ENCODE data around the gene SBNO2. TPM values are rescaled to one million over a fixed set of nuclear protein-coding genes. Genes with fewer than 3 reads are reported as not detected.
"Not testable (repeated sequence)": the region's sequence is repeated elsewhere in the genome, so short reads cannot be mapped to it uniquely, and the experiment has no call there.

Gene SBNO2
- total RNA-seq, 5 donors from 2014 or later (not counting 1 experiment from before 2014, with no cell fraction given): 90.2 to 115 (median 106) TPM

DNA sequence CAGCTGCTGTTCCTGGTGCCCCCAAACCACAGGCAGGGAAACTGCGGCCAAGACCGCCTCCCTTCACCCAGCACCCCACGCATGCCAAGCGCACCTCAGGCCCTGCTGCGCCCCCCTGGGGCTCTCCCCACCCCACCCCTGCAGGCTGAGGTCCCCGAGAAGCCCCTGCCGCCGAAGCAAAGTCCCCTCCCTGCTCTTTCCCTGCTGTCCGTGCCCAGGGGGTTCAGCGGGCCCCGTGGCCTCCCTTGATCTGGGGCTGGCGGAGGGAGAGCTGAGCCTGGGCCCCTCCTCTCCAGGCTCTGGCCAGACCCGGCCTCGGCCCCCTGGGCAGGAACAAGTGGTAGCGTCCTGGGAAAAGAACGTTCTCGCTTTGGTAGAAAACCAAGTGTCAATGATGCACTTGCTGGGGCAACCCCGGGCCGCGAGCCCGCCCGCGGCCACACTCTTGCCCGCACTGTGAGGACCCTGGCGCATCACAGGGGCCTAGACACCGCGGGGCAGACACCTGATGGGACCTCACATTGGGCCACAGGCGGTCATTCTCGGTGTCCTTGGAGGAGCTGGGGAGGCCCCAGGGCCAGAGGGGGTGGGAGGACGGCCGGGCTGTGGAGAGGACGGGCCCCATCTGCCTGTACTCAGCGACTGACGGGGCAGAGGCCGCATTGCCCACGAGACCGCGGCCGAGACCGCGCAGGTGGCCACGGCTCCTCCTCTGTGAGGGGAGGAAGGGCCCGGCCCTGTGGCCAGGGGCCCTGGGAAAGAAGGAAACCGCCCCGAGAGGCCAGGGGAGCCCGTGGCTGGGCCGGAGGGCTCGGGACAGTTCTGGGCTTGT lies 41.3 kb downstream of the SBNO2 start:
- Mint-ChIP-seq H3K4me3 (peak overlapping the region; percentile 78 to 84 (median 83)), H3K9me3 (no peaks in the 10 kb centered on the region), H3K4me1 (peaks cover 26 to 47% (median 36%) of the 10 kb centered on the region in 3 donors), H3K27me3 (no peaks in the 10 kb centered on the region), H3K36me3 (no peaks in the 10 kb centered on the region), H3K27ac (peak overlapping the region; percentile 86 to 90)
- Histone ChIP-seq H3K27me3 (replicated peaks in 1 of 2; ENCODE audit: control insufficient read depth in 2 of 2, extremely low read depth in 1 of 2, insufficient read depth in 2 of 2, low read length in 1 of 2) (no peaks in the 10 kb centered on the region), H3K27ac (ENCODE audit: low read length) (peak overlapping the region; percentile 90), H3K36me3 (ENCODE audit: control insufficient read depth in 2 of 2, extremely low read depth in 1 of 2, insufficient read depth in 1 of 2, low read length in 1 of 2) (peaks cover 2 to 9% of the 10 kb centered on the region in 2 donors), H3K4me1 (ENCODE audit: control insufficient read depth in 1 of 2, extremely low read depth in 1 of 2, insufficient read depth in 2 of 2, low read length in 2 of 2) (peaks cover 13 to 76% of the 10 kb centered on the region in 2 experiments), H3K9me3 (no peaks in the 10 kb centered on the region), H3K4me3 (ENCODE audit: control insufficient read depth in 1 of 2, extremely low read depth in 1 of 2, low read length in 1 of 2) (peak overlapping the region; percentile 75 to 95)
- ATAC-seq (replicated peaks in 1 of 4): peak in 3 of 4 experiments; percentile 2 to 3 (median 2)
- peak in 24 of 35 experiments; percentile 5 to 66 (median 34) for DNase-seq
- WGBS (ENCODE audit: insufficient coverage): 24% methylated on average over 43 of the region's 48 CpGs
- ChIA-PET CTCF (interaction anchor here in 1 of 2 donors (0.6 to 0.7 kb wide), 2 partner anchors 21 to 70 kb away, joined by 3 read pairs; no protein-coding TSS in a partner anchor), POLR2A (no interaction called here)

DNA sequence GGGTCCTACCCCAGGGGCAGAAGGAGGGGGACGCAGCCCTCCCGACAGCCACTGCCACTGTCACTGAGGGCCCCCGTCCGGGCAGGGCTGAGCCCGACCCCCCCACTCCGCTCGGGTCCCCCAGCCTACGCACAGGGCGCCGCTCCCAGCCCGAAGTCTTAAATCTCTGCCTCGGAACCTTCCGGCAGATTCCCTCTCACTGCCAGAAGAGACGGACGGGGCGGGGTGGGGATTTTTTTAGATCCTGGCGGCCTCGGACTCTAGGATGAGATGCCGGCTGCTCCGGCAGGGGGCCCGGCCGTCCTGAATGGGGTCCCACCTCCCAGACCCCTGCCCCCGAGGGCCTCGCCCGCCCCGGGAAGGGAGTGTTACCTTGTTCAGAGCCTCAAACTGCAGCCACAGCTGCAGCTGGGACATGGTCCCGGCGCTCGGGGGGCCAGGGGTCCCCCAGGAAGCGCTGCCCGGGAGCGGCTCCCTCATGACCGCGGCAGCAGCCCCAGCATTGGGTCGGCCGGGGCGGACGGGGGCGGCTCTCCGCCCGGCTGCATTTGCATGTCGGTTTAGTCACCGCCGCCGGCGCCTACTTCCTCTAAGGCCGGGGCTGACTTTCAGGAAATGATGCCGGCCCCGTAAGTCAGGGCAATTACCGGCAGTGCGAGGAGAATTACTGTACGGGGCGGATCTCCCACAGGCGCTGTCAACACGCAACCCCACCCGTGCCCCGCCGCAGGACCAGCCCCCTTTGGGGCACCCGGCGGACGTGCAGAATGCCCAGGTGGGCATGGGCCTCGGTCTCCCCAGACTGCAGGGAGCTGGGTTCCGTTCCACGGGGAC lies 42.1 kb downstream of the SBNO2 start:
- ChIA-PET CTCF (no interaction called here), POLR2A (no interaction called here)
- H3K27ac ChIP-seq (ENCODE audit: low read length): peak overlapping the region; percentile 90
- H3K4me1 Mint-ChIP-seq: peaks cover 26 to 52% (median 36%) of the 10 kb centered on the region in 3 donors
- no peaks in the 10 kb centered on the region for H3K27me3 ChIP-seq (replicated peaks in 1 of 2; ENCODE audit: control insufficient read depth in 2 of 2, extremely low read depth in 1 of 2, insufficient read depth in 2 of 2, low read length in 1 of 2)
- no peaks in the 10 kb centered on the region for H3K9me3 Mint-ChIP-seq
- peaks cover 13 to 85% of the 10 kb centered on the region in 2 experiments for H3K4me1 ChIP-seq (ENCODE audit: control insufficient read depth in 1 of 2, extremely low read depth in 1 of 2, insufficient read depth in 2 of 2, low read length in 2 of 2)
- peak overlapping the region; percentile 75 to 95 for H3K4me3 ChIP-seq (ENCODE audit: control insufficient read depth in 1 of 2, extremely low read depth in 1 of 2, low read length in 1 of 2)
- ATAC-seq (replicated peaks in 1 of 4) (peak; percentile 77 to 82 (median 80)), DNase-seq (peak; percentile 60 to 91 (median 84))
- no peaks in the 10 kb centered on the region for H3K27me3 Mint-ChIP-seq
- H3K36me3 Mint-ChIP-seq: no peaks in the 10 kb centered on the region
- H3K4me3 Mint-ChIP-seq: peak overlapping the region; percentile 78 to 84 (median 83)
- under 1% methylated on average over 47 of the region's 64 CpGs for WGBS (ENCODE audit: insufficient coverage)
- H3K9me3 ChIP-seq: no peaks in the 10 kb centered on the region
- H3K36me3 ChIP-seq (ENCODE audit: control insufficient read depth in 2 of 2, extremely low read depth in 1 of 2, insufficient read depth in 1 of 2, low read length in 1 of 2): peaks cover 4 to 17% of the 10 kb centered on the region in 2 donors
- peak overlapping the region; percentile 91 to 93 for H3K27ac Mint-ChIP-seq

DNA sequence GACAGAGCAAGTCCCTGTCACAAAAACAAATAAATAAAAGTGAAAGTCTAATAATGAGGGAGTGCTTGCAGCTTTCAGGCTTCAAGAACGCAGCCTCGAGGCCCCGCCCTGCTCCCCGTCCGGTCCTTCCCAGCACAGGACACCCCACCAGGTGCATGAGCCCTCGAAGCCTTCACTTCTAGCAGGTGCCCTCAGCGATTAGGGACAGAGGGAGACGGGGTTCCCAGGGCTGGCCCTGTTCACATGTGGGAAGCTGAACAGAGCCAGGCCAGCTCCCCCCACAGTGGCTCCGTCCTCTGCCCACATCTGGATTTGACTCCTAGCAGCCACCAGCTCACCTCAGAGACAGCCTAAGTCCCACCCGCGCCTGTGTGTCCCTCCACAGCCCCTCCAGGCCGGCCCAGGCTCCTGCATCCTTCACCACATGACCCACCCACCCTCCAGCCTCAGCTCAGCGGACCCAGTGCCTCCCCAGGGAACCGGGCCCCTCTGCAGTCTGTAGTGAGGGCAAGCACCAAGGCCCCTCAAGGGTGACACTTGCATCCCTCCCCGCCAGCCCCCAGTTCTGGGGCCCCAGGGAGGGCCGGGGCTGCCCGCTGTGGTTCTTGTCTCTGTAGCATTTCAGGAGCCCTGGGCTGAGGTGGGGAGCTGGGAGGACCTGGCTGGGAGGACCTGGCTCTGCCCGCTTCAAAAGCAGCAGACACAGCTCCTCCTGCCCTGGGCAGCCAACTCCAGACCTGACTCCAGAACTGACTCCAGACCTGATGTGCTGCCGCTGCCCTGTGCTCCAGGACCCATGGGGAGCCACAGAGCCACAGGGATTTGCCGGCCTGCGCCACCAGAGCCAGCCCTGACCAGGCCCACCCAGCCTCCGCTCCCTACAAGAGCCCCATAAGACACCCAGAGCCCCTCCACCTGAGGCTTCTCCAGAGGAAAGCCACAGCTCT lies 43.0 kb downstream of the SBNO2 start:
- H3K27ac ChIP-seq (ENCODE audit: low read length): peak overlapping the region; percentile 90
- H3K4me3 ChIP-seq (ENCODE audit: control insufficient read depth in 1 of 2, extremely low read depth in 1 of 2, low read length in 1 of 2): peak overlapping the region; percentile 75 to 95
- peak overlapping the region; percentile 91 to 93 for H3K27ac Mint-ChIP-seq
- no peaks in the 10 kb centered on the region for H3K9me3 Mint-ChIP-seq
- no peaks in the 10 kb centered on the region for H3K9me3 ChIP-seq
- peak overlapping the region; percentile 78 to 84 (median 83) for H3K4me3 Mint-ChIP-seq
- peaks cover 13 to 85% of the 10 kb centered on the region in 2 experiments for H3K4me1 ChIP-seq (ENCODE audit: control insufficient read depth in 1 of 2, extremely low read depth in 1 of 2, insufficient read depth in 2 of 2, low read length in 2 of 2)
- CTCF ChIA-PET: interaction anchor here in 1 of 2 donors (0.9 kb wide), 1 partner anchor 18 kb away, joined by 3 read pairs; no protein-coding TSS in a partner anchor
- WGBS (ENCODE audit: insufficient coverage): 6% methylated on average over 17 of the region's 22 CpGs
- H3K4me1 Mint-ChIP-seq: peaks cover 19 to 50% (median 33%) of the 10 kb centered on the region in 3 donors
- POLR2A ChIA-PET: interaction anchor here in 1 of 2 donors (1.1 kb wide), 1 partner anchor 138 kb away, joined by 3 read pairs; the partner anchor contains the start of gene CIRBP
- H3K36me3 Mint-ChIP-seq: no peaks in the 10 kb centered on the region
- no peaks in the 10 kb centered on the region for H3K27me3 ChIP-seq (replicated peaks in 1 of 2; ENCODE audit: control insufficient read depth in 2 of 2, extremely low read depth in 1 of 2, insufficient read depth in 2 of 2, low read length in 1 of 2)
- DNase-seq (peak in 32 of 35 experiments; percentile 24 to 63 (median 50)), ATAC-seq (replicated peaks in 1 of 4) (peak in 2 of 4 experiments; percentile 10 to 15)
- peaks cover 9 to 26% of the 10 kb centered on the region in 2 donors for H3K36me3 ChIP-seq (ENCODE audit: control insufficient read depth in 2 of 2, extremely low read depth in 1 of 2, insufficient read depth in 1 of 2, low read length in 1 of 2)
- H3K27me3 Mint-ChIP-seq: no peaks in the 10 kb centered on the region

DNA sequence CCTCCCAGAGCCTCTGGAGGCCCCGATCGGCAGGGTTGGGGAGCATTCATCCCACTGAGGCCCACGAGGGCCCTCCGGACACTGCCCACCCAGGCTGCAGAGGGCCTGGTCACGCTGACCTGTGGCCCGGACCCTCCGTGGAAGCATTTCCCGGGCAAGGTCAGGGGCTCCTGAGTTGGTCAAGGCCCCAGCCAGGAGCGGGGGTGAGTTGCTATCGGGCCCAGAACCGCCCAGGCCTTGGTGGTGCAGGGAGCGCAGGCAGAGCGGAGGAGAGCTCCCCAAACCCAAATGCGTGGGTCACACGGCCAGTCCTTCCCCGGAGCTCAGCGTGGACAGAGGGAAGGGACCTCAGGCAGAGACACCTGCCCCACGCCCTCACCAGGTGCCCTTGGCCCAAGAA lies 44.5 kb downstream of the SBNO2 start:
- no peak for DNase-seq
- Mint-ChIP-seq H3K27me3 (no peaks in the 10 kb centered on the region), H3K4me1 (peaks cover 19 to 43% (median 32%) of the 10 kb centered on the region in 3 donors), H3K9me3 (no peaks in the 10 kb centered on the region), H3K27ac (peak overlapping the region; percentile 91 to 93), H3K4me3 (peak overlapping the region; percentile 78 to 84 (median 83)), H3K36me3 (no peaks in the 10 kb centered on the region)
- peaks cover 9 to 39% of the 10 kb centered on the region in 2 donors for H3K36me3 ChIP-seq (ENCODE audit: control insufficient read depth in 2 of 2, extremely low read depth in 1 of 2, insufficient read depth in 1 of 2, low read length in 1 of 2)
- H3K4me3 ChIP-seq (ENCODE audit: control insufficient read depth in 1 of 2, extremely low read depth in 1 of 2, low read length in 1 of 2): no peak overlapping the region
- H3K9me3 ChIP-seq: no peaks in the 10 kb centered on the region
- H3K27me3 ChIP-seq (replicated peaks in 1 of 2; ENCODE audit: control insufficient read depth in 2 of 2, extremely low read depth in 1 of 2, insufficient read depth in 2 of 2, low read length in 1 of 2): no peaks in the 10 kb centered on the region
- H3K4me1 ChIP-seq (ENCODE audit: control insufficient read depth in 1 of 2, extremely low read depth in 1 of 2, insufficient read depth in 2 of 2, low read length in 2 of 2): peaks cover 13 to 88% of the 10 kb centered on the region in 2 experiments
- POLR2A ChIA-PET: no interaction called here
- H3K27ac ChIP-seq (ENCODE audit: low read length): peak overlapping the region; percentile 49
- no peak for ATAC-seq (replicated peaks in 1 of 4)
- 95% methylated on average over 18 of the region's 18 CpGs for WGBS (ENCODE audit: insufficient coverage)
- CTCF ChIA-PET: interaction anchor here in 1 of 2 donors (0.5 kb wide), 1 partner anchor 128 kb away, joined by 4 read pairs; no protein-coding TSS in a partner anchor

DNA sequence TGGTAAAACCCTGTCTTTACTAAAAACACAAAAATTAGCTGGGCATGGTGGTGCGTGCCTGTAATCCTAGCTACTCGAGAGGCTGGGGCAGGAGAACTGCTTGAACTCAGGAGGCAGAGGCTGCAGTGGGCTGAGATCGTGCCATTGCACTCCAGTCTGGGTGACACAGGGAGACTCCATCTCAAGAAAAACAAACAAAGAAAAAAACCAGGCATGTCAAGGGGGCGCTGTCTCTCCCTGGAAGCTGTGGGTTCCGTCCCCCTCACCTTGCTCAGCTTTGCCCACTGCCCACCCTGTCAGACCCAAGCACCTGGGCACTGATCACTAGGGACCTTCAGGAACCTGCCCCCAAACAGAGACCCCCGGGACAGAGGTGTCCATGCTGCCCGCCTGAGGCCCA lies 45.0 kb downstream of the SBNO2 start:
- H3K36me3 Mint-ChIP-seq; H3K27me3 ChIP-seq (replicated peaks in 1 of 2; ENCODE audit: control insufficient read depth in 2 of 2, extremely low read depth in 1 of 2, insufficient read depth in 2 of 2, low read length in 1 of 2); DNase-seq; H3K9me3 Mint-ChIP-seq; ATAC-seq (replicated peaks in 1 of 4); H3K4me3 ChIP-seq (ENCODE audit: control insufficient read depth in 1 of 2, extremely low read depth in 1 of 2, low read length in 1 of 2); H3K27me3 Mint-ChIP-seq; H3K9me3 ChIP-seq: not testable (repeated sequence)
- 91% methylated on average over 4 of the region's 7 CpGs for WGBS (ENCODE audit: insufficient coverage)
- H3K4me1 Mint-ChIP-seq: peaks cover 19 to 40% (median 29%) of the 10 kb centered on the region in 3 donors
- H3K27ac Mint-ChIP-seq: peak overlapping the region; percentile 49 to 76
- POLR2A ChIA-PET: interaction anchor here in 1 of 2 donors (0.6 kb wide), 1 partner anchor 65 kb away, joined by 4 read pairs; no protein-coding TSS in a partner anchor
- H3K4me3 Mint-ChIP-seq: peak overlapping the region in 2 of 3 donors; percentile 24 to 78
- Histone ChIP-seq H3K27ac (ENCODE audit: low read length) (peak overlapping the region; percentile 49), H3K36me3 (ENCODE audit: control insufficient read depth in 2 of 2, extremely low read depth in 1 of 2, insufficient read depth in 1 of 2, low read length in 1 of 2) (peaks cover 11 to 43% of the 10 kb centered on the region in 2 donors), H3K4me1 (ENCODE audit: control insufficient read depth in 1 of 2, extremely low read depth in 1 of 2, insufficient read depth in 2 of 2, low read length in 2 of 2) (peaks cover 13 to 88% of the 10 kb centered on the region in 2 experiments)
- CTCF ChIA-PET: interaction anchor here in 1 of 2 donors (1.0 kb wide), 1 partner anchor 94 kb away, joined by 4 read pairs; no protein-coding TSS in a partner anchor
